Mucosa of descending colon (tissue), 3 donors: ENCODE results near the gene PDE6D. TPM values are rescaled to one million over a fixed set of nuclear protein-coding genes. Genes with fewer than 3 reads are reported as not detected.

ENCODE experiments used
- ATAC-seq: fragments of 200-7000 bp; cut with Tn5 transposase; one replicate; pipeline ENCODE4 v1.9.1; 2020; ENCODE audit warnings: mild to moderate bottlenecking, moderate library complexity
- DNase-seq, 3 donors: peaks; one replicate each; pipeline ENCODE4 v3.0.0-alpha.2; 2020
- H3K36me3 ChIP-seq: fragments of 200-600 bp; one replicate; pipeline ENCODE4 v1.8.0; 2021; ENCODE audit warnings: low read depth, mild to moderate bottlenecking
- H3K4me1 ChIP-seq: fragments of 200-600 bp; one replicate; pipeline ENCODE4 v1.8.0; 2021; ENCODE audit warnings: low read depth, mild to moderate bottlenecking
- H3K4me3 ChIP-seq: fragments of 200-600 bp; one replicate; pipeline ENCODE4 v1.8.0; 2021; ENCODE audit warnings: mild to moderate bottlenecking
- H3K9me3 ChIP-seq: fragments of 200-600 bp; one replicate; pipeline ENCODE4 v1.8.0; 2021; ENCODE audit warnings: mild to moderate bottlenecking
- CTCF ChIP-seq: fragments of 200-600 bp; IDR thresholded peaks from one replicate; pipeline ENCODE4 v1.8.0; 2022; ENCODE audit warnings: antibody characterized with exemption, mild to moderate bottlenecking
- intact Hi-C, 2 donors: fragments of 100-400 bp; cut with DNase I in 1 of 2; cut with micrococcal nuclease in 1 of 2; formaldehyde crosslinking; loops; one replicate each; pipeline versions ENCODE4 v1.11.0 to v1.11.1; 2022; cut with DNase I, micrococcal nuclease
- long read RNA-seq, 2 donors: library from polyadenylated mRNA; unstranded; transcript quantifications; one replicate each; pipeline ENCODE4 v2.0.0, GENCODE V29; 2019 to 2021
- total RNA-seq, 3 donors: library from RNA; stranded (reverse); fragmentation: NEBNext Ultra II Directional in 2 of 3; extraction: Animal tissue kit (Norgen Biotek cat#: 25700) in 2 of 3; gene quantifications; one replicate each; pipeline versions ENCODE4 v1.2.1 to v1.2.4, GENCODE V29; 2021 to 2023
- donor health status: DM: no; HTN: no; CAD: no; lungs with moderate emphysema.
- donor health status: DM: no; HTN: no; CAD: no.
- donor health status: DM: no; HTN: yes; CAD: no.

PDE6D gene
- 10 to 100 TPM; 17.6 to 21.8 (median 18.6) TPM for total RNA-seq
- long read RNA-seq, donor 1, transcript PDE6D-201 (5 exons, 1,175 nt) = major isoform, 23 of 23 reads
- long read RNA-seq, donor 1, partial matches to known transcripts = 0 of 23 reads
- long read RNA-seq, donor 1, other reads (novel, unspliced or antisense) = 0 of 23 reads
- long read RNA-seq, donor 2, transcript PDE6D-201 (5 exons, 1,175 nt) = major isoform, 9 of 10 reads
- long read RNA-seq, donor 2, partial matches to known transcripts = 0 of 10 reads
- long read RNA-seq, donor 2, other reads (novel, unspliced or antisense) = 1 of 10 reads

- DNase-seq (peak; percentile 98 to 100 (median 99)), ATAC-seq (peak; percentile 96)
- peak within 1 kb of the TSS; percentile 84 for H3K4me3 ChIP-seq
- no peaks in the 10 kb centered on the region for H3K36me3 ChIP-seq
- intact Hi-C loops = no loop called here
- TF ChIP-seq CTCF = no peak
- peaks cover 30% of the 10 kb centered on the region for H3K4me1 ChIP-seq
- H3K9me3 ChIP-seq = no peaks in the 10 kb centered on the region
Observed at GRCh38 chr2:231780909-231781797, at the start of gene PDE6D. PDE6D (minus strand) TSS chr2:231781282; CDS start chr2:231781114, 168 bp downstream.

- intact Hi-C loops = no loop called here
- no peak for TF ChIP-seq CTCF
- H3K4me1 ChIP-seq = no peaks in the 10 kb centered on the region
Observed at GRCh38 chr2:231821908-231822307, 40.8 kb upstream of the PDE6D start.

GRCh38 chr2:231820786-231821303, 39.8 kb upstream of the PDE6D start:
- Histone ChIP-seq H3K36me3 (no peaks in the 10 kb centered on the region), H3K4me3 (no peak overlapping the region), H3K9me3 (no peaks in the 10 kb centered on the region), H3K4me1 (no peaks in the 10 kb centered on the region)
- DNase-seq (no peak), ATAC-seq (no peak)
- intact Hi-C loops = no loop called here
- TF ChIP-seq CTCF = no peak

More at GRCh38 chr2:231821908-231822307, 40.8 kb upstream of the PDE6D start:
- Histone ChIP-seq H3K9me3 (no peaks in the 10 kb centered on the region), H3K36me3 (no peaks in the 10 kb centered on the region), H3K4me3 (no peak overlapping the region)
- ATAC-seq (no peak), DNase-seq (no peak)

- intact Hi-C loops = no loop called here
- Histone ChIP-seq H3K4me3 (no peak overlapping the region), H3K4me1 (no peaks in the 10 kb centered on the region), H3K36me3 (no peaks in the 10 kb centered on the region), H3K9me3 (peaks cover 7% of the 10 kb centered on the region)
- DNase-seq (no peak), ATAC-seq (peak; percentile 18)
- no peak for TF ChIP-seq CTCF
Observed at GRCh38 chr2:231819447-231820042, 38.5 kb upstream of the PDE6D start.

- no peak for TF ChIP-seq CTCF
- Histone ChIP-seq H3K36me3 (no peaks in the 10 kb centered on the region), H3K9me3 (peaks cover 7% of the 10 kb centered on the region), H3K4me1 (no peaks in the 10 kb centered on the region), H3K4me3 (no peak overlapping the region)
- ATAC-seq (peak; percentile 85), DNase-seq (peak in 1 of 3 donors; percentile 10)
- intact Hi-C loops = no loop called here
Observed at GRCh38 chr2:231816327-231817026, 35.4 kb upstream of the PDE6D start.
